ENCODE results near the gene FAM124B.
A peak's percentile ranks its signal among the peaks of the same experiment; 100 is the strongest.

FAM124B gene

GRCh38 chr2:224379986-224380385 is 21.9 kb downstream of the FAM124B start:
- DNase-seq: no peak

- no peak for DNase-seq
Measured at GRCh38 chr2:224379172-224379571, 22.7 kb downstream of the FAM124B start.

GRCh38 chr2:224378701-224379097 is 23.2 kb downstream of the FAM124B start:
- no peak for DNase-seq

GRCh38 chr2:224377751-224378700 is 23.9 kb downstream of the FAM124B start:
- no peak for DNase-seq

- no peak for DNase-seq
Measured at GRCh38 chr2:224372641-224373040, 29.3 kb downstream of the FAM124B start.

- DNase-seq: peak; percentile 40 to 47
Measured at GRCh38 chr2:224369028-224369632, 32.8 kb downstream of the FAM124B start.

- no peak for DNase-seq
Measured at GRCh38 chr2:224366267-224366844, 35.6 kb downstream of the FAM124B start.

GRCh38 chr2:224365331-224365730 is 36.6 kb downstream of the FAM124B start:
- no peak for DNase-seq

GRCh38 chr2:224363281-224363680 is 38.6 kb downstream of the FAM124B start:
- DNase-seq: no peak

GRCh38 chr2:224362094-224362493 is 39.8 kb downstream of the FAM124B start:
- DNase-seq: no peak

- DNase-seq: no peak
Measured at GRCh38 chr2:224360801-224361251, 41.1 kb downstream of the FAM124B start.

GRCh38 chr2:224359569-224359968 is 42.3 kb downstream of the FAM124B start:
- no peak for DNase-seq

GRCh38 chr2:224357098-224357901 is 44.6 kb downstream of the FAM124B start:
- DNase-seq: peak; percentile 36 to 43

- DNase-seq: no peak
Measured at GRCh38 chr2:224354632-224355211, 47.2 kb downstream of the FAM124B start.

GRCh38 chr2:224350703-224351102 is 51.2 kb downstream of the FAM124B start:
- no peak for DNase-seq

- DNase-seq: no peak
Measured at GRCh38 chr2:224349396-224349795, 52.5 kb downstream of the FAM124B start.

- DNase-seq: no peak
Measured at GRCh38 chr2:224347176-224348051, 54.5 kb downstream of the FAM124B start.

- DNase-seq: no peak
Measured at GRCh38 chr2:224345492-224345891, 56.4 kb downstream of the FAM124B start.

- no peak for DNase-seq
Measured at GRCh38 chr2:224343226-224343625, 58.7 kb downstream of the FAM124B start.

- no peak for DNase-seq
Measured at GRCh38 chr2:224335991-224336390, 65.9 kb downstream of the FAM124B start.

- no peak for DNase-seq
Measured at GRCh38 chr2:224334726-224335125, 67.2 kb downstream of the FAM124B start.

Data from NCI-H2081 (cell line).